B cell (primary cell): ENCODE data around the gene COL2A1. TPM values are rescaled to one million over a fixed set of nuclear protein-coding genes. Genes with fewer than 3 reads are reported as not detected.

Source experiments
- ATAC-seq: fragments of 200-7000 bp; cut with Tn5 transposase; one replicate; pipeline ENCODE4 v1.10.0; 2021; ENCODE audit warnings: low read depth, mild to moderate bottlenecking, moderate number of reproducible peaks, moderate library complexity
- CTCF ChIA-PET: fragments of 350-600 bp; sonication (Branson Sonifier 250); formaldehyde crosslinking; loops from one replicate; lab custom pipeline; 2021; ENCODE audit warnings: antibody characterized with exemption, inconsistent platforms; lab: Charles Lee
- POLR2A ChIA-PET: fragments of 350-600 bp; sonication (Branson Sonifier 250); formaldehyde crosslinking; loops from one replicate; lab custom pipeline; 2021; ENCODE audit warnings: antibody characterized with exemption; lab: Charles Lee
- DNase-seq: peaks from one replicate; pipeline ENCODE4 v3.0.0; 2013
- H2AFZ ChIP-seq: 2 replicates; pipeline ENCODE4 v1.6.1; 2012; ENCODE audit warnings: mild to moderate bottlenecking, low read depth, low read length; ENCODE audit not compliant: insufficient read depth, poor library complexity, severe bottlenecking
- H3K27ac ChIP-seq, 2 donors: 1 replicate in 1 of 2; 2 replicates in 1 of 2; pipeline ENCODE4 v1.5.1; 2012 to 2013; ENCODE audit warnings: low read length in 2 of 2, mild to moderate bottlenecking in 2 of 2, moderate library complexity in 1 of 2
- H3K27me3 ChIP-seq, 4 experiments: fragments of 200-600 bp in 1 of 4; sonication (generic) in 1 of 4; replicated peaks in 1 of 4; 1 replicate in 2 of 4; 2 replicates in 2 of 4; pipeline versions ENCODE4 v1.6.1 to v1.7.0; 2013 to 2016; ENCODE audit warnings: low read length in 3 of 4, mild to moderate bottlenecking in 2 of 4, mixed read lengths in 1 of 4, moderate library complexity in 1 of 4; ENCODE audit not compliant: insufficient read depth in 4 of 4, control insufficient read depth in 3 of 4; ENCODE audit errors: control extremely low read depth in 1 of 4
- H3K36me3 ChIP-seq, 2 experiments: replicated peaks in 1 of 2; 1 replicate in 1 of 2; 2 replicates in 1 of 2; pipeline versions ENCODE4 v1.6.1 to v1.7.1; 2013; ENCODE audit warnings: low read length in 1 of 2; ENCODE audit not compliant: insufficient read depth in 2 of 2, control insufficient read depth in 1 of 2; ENCODE audit errors: control extremely low read depth in 1 of 2, extremely low read depth in 1 of 2
- H3K4me1 ChIP-seq, 2 donors: fragments of 200-600 bp in 1 of 2; sonication (generic) in 1 of 2; 1 replicate in 1 of 2; 2 replicates in 1 of 2; pipeline versions ENCODE4 v1.5.1 to v1.6.1; 2013 to 2017; ENCODE audit warnings: low read length in 2 of 2; ENCODE audit not compliant: control insufficient read depth in 2 of 2, insufficient read depth in 2 of 2
- H3K4me2 ChIP-seq: replicated peaks from 2 replicates; pipeline ENCODE3; 2012; ENCODE audit warnings: mild to moderate bottlenecking, low read depth, low read length; ENCODE audit not compliant: poor library complexity, severe bottlenecking
- H3K4me3 ChIP-seq, 5 experiments: fragments of 200-600 bp in 1 of 5; sonication (generic) in 1 of 5; 1 replicate in 3 of 5; 2 replicates in 2 of 5; pipeline versions ENCODE4 v1.5.1 to v1.7.0; 2011 to 2016; ENCODE audit warnings: low read length in 4 of 5, mild to moderate bottlenecking in 4 of 5, low read depth in 2 of 5, control low read depth in 1 of 5, moderate library complexity in 1 of 5; ENCODE audit not compliant: insufficient read depth in 1 of 5; ENCODE audit errors: control extremely low read depth in 1 of 5, extremely low read depth in 1 of 5
- H3K79me2 ChIP-seq: fragments of 200-600 bp; sonication (generic); one replicate; pipeline ENCODE4 v1.6.0; 2016; ENCODE audit warnings: low read length; ENCODE audit not compliant: control insufficient read depth, insufficient read depth
- H3K9ac ChIP-seq: fragments of 200-600 bp; sonication (generic); 2 replicates; pipeline ENCODE4 v1.6.1; 2017; ENCODE audit warnings: mild to moderate bottlenecking, low read length, moderate library complexity
- H3K9me3 ChIP-seq, 3 donors: one replicate each; pipeline versions ENCODE4 v1.6.1 to v1.7.1; 2013; ENCODE audit warnings: low read length in 2 of 3; ENCODE audit not compliant: control insufficient read depth in 2 of 3, insufficient read depth in 1 of 3; ENCODE audit errors: control extremely low read depth in 1 of 3
- H4K20me1 ChIP-seq: 2 replicates; pipeline ENCODE4 v1.6.0; 2012; ENCODE audit warnings: mild to moderate bottlenecking, low read length; ENCODE audit not compliant: insufficient read depth, control insufficient read depth, poor library complexity, severe bottlenecking
- H3K27ac Mint-ChIP-seq: one replicate; pipeline ENCODE4 v1.8.0; 2021; ENCODE audit warnings: mixed read lengths
- H3K27me3 Mint-ChIP-seq: one replicate; pipeline ENCODE4 v1.8.0; 2021; ENCODE audit warnings: mixed read lengths
- H3K4me1 Mint-ChIP-seq: one replicate; pipeline ENCODE4 v1.8.0; 2021; ENCODE audit warnings: mixed read lengths
- H3K4me3 Mint-ChIP-seq: one replicate; pipeline ENCODE4 v1.8.0; 2021; ENCODE audit warnings: mixed read lengths
- H3K9me3 Mint-ChIP-seq: one replicate; pipeline ENCODE4 v1.8.0; 2022; ENCODE audit warnings: mixed read lengths; ENCODE audit not compliant: insufficient read depth
- CTCF ChIP-seq: fragments of 200-600 bp; IDR thresholded peaks from one replicate; pipeline ENCODE4 v1.8.0; 2022; ENCODE audit warnings: antibody characterized with exemption, mild to moderate bottlenecking
- EZH2 ChIP-seq: IDR thresholded peaks from 2 replicates; pipeline ENCODE4 v1.6.1; 2012; ENCODE audit warnings: borderline replicate concordance, low read depth, mild to moderate bottlenecking, moderate library complexity, low read length; ENCODE audit not compliant: insufficient read depth, poor library complexity, severe bottlenecking
- WGBS: methylation state at CpG from one replicate; pipeline ENCODE4 v1.1.5; 2013; ENCODE audit warnings: missing lambda C conversion rate; ENCODE audit not compliant: insufficient coverage; 5-methylcytosine and 5-hydroxymethylcytosine counted together
- intact Hi-C: fragments of 100-400 bp; cut with micrococcal nuclease; formaldehyde crosslinking; loops from one replicate; pipeline ENCODE4 v1.10.0; 2022
- polyA plus RNA-seq: library from polyadenylated mRNA; depleted of rRNA; stranded (reverse); fragments of >200 nt; gene quantifications from 2 replicates; pipeline ENCODE4 v1.2.3, GENCODE V29; 2012
- total RNA-seq, 2 donors: library from RNA; stranded (reverse); fragments of 120-200 nt in 1 of 2; gene quantifications; 1 replicate in 1 of 2; 2 replicates in 1 of 2; pipeline versions ENCODE4 v1.2.3 to v1.2.4, GENCODE V29; 2013 to 2022

COL2A1 gene
- total and polyA plus RNA-seq, 2 donors (not counting 1 experiment from before 2014, with no cell fraction given), result not detected

GRCh38 chr12:47938093-47938492 lies 66.2 kb downstream of the COL2A1 start:
- H3K9me3 ChIP-seq, result peaks cover 0 to 7% (median 0%) of the 10 kb centered on the region in 3 donors
- TF ChIP-seq EZH2 (no peak), CTCF (no peak)
- H3K79me2 ChIP-seq, result no peaks in the 10 kb centered on the region
- Mint-ChIP-seq H3K9me3 (no peaks in the 10 kb centered on the region), H3K4me1 (peaks cover 2% of the 10 kb centered on the region), H3K4me3 (no peak overlapping the region), H3K27ac (no peak overlapping the region), H3K27me3 (peaks cover 38% of the 10 kb centered on the region)
- peaks cover 0 to 8% (median 2%) of the 10 kb centered on the region in 4 experiments for H3K27me3 ChIP-seq
- intact Hi-C loops, result no loop called here
- POLR2A ChIA-PET, result no interaction called here
- CTCF ChIA-PET, result no interaction called here
- no peak overlapping the region for H3K27ac ChIP-seq
- no peak overlapping the region for H3K4me2 ChIP-seq
- ATAC-seq (no peak), DNase-seq (no peak)
- no peaks in the 10 kb centered on the region for H4K20me1 ChIP-seq
- H3K36me3 ChIP-seq, result no peaks in the 10 kb centered on the region
- H3K4me3 ChIP-seq, result no peak overlapping the region
- no CpG with 5 or more reads among the region's 1 CpG for WGBS
- peaks cover 0 to 4% of the 10 kb centered on the region in 2 donors for H3K4me1 ChIP-seq
- no peak overlapping the region for H2AFZ ChIP-seq
- H3K9ac ChIP-seq, result no peak overlapping the region

- Histone ChIP-seq H3K9ac (no peak overlapping the region), H3K4me3 (no peak overlapping the region), H4K20me1 (no peaks in the 10 kb centered on the region), H2AFZ (no peak overlapping the region), H3K9me3 (no peaks in the 10 kb centered on the region), H3K27me3 (peaks cover 0 to 4% (median 2%) of the 10 kb centered on the region in 4 experiments), H3K4me1 (no peaks in the 10 kb centered on the region), H3K79me2 (no peaks in the 10 kb centered on the region), H3K4me2 (no peak overlapping the region), H3K36me3 (no peaks in the 10 kb centered on the region), H3K27ac (no peak overlapping the region)
- ChIA-PET POLR2A (no interaction called here), CTCF (interaction anchor here (1.4 kb wide), 1 partner anchor 14 kb away, joined by 6 read pairs; no protein-coding TSS in a partner anchor)
- Mint-ChIP-seq H3K27me3 (peaks cover 42% of the 10 kb centered on the region), H3K27ac (no peak overlapping the region), H3K9me3 (no peaks in the 10 kb centered on the region), H3K4me1 (no peaks in the 10 kb centered on the region), H3K4me3 (no peak overlapping the region)
- ATAC-seq, result no peak
- TF ChIP-seq EZH2 (no peak), CTCF (no peak)
- no peak for DNase-seq
- 95% methylated on average over 8 of the region's 9 CpGs for WGBS
- intact Hi-C loops, result no loop called here
Observed at GRCh38 chr12:47935184-47935583, 69.1 kb downstream of the COL2A1 start.
